Hepatocyte (in vitro differentiated cells): ENCODE measurements around the gene FNDC3B. TPM values are rescaled to one million over a fixed set of nuclear protein-coding genes. Genes with fewer than 3 reads are reported as not detected.
A peak's percentile ranks its signal among the peaks of the same experiment; 100 is the strongest.

Experiments
- DNase-seq: peaks from one replicate; pipeline ENCODE4 v3.0.0-alpha.2; 2016; ENCODE audit warnings: low spot score
- H2AFZ ChIP-seq: fragments of 200-600 bp; sonication (generic); 2 replicates; pipeline ENCODE4 v1.6.0; 2016; ENCODE audit warnings: antibody characterized with exemption, mild to moderate bottlenecking
- H3K27ac ChIP-seq: fragments of 200-600 bp; sonication (generic); 2 replicates; pipeline ENCODE4 v1.5.1; 2016; ENCODE audit warnings: mild to moderate bottlenecking
- H3K27me3 ChIP-seq: fragments of 200-600 bp; sonication (generic); 2 replicates; pipeline ENCODE4 v1.6.1; 2016
- H3K36me3 ChIP-seq: fragments of 200-600 bp; sonication (generic); replicated peaks from 2 replicates; pipeline ENCODE4 v1.5.1; 2016; ENCODE audit warnings: low read depth; ENCODE audit not compliant: insufficient read depth
- H3K4me1 ChIP-seq: fragments of 200-600 bp; sonication (generic); 2 replicates; pipeline ENCODE4 v1.5.1; 2016; ENCODE audit warnings: mild to moderate bottlenecking, moderate library complexity; ENCODE audit not compliant: insufficient read depth
- H3K4me2 ChIP-seq: fragments of 200-600 bp; sonication (generic); 2 replicates; pipeline ENCODE4 v1.6.0; 2016
- H3K4me3 ChIP-seq: fragments of 200-600 bp; sonication (generic); 2 replicates; pipeline ENCODE4 v1.5.1; 2016; ENCODE audit warnings: mild to moderate bottlenecking
- H3K79me2 ChIP-seq: fragments of 200-600 bp; sonication (generic); 2 replicates; pipeline ENCODE4 v1.6.0; 2017; ENCODE audit warnings: mild to moderate bottlenecking
- H3K9me2 ChIP-seq: fragments of 200-600 bp; sonication (generic); replicated peaks from 2 replicates; pipeline ENCODE4 v1.6.0; 2017; ENCODE audit warnings: mild to moderate bottlenecking; ENCODE audit not compliant: insufficient read depth
- H3K9me3 ChIP-seq: fragments of 200-600 bp; sonication (generic); 2 replicates; pipeline ENCODE4 v1.5.1; 2016; ENCODE audit warnings: low read depth, mild to moderate bottlenecking
- H4K20me1 ChIP-seq: fragments of 200-600 bp; sonication (generic); 2 replicates; pipeline ENCODE4 v1.6.0; 2016; ENCODE audit warnings: mild to moderate bottlenecking; ENCODE audit not compliant: insufficient read depth, poor library complexity, severe bottlenecking
- EZH2 ChIP-seq: fragments of 200-600 bp; sonication (generic); IDR thresholded peaks from 2 replicates; pipeline ENCODE4 v1.6.1; 2016; ENCODE audit warnings: antibody characterized with exemption, mild to moderate bottlenecking, borderline replicate concordance
- EZH2phosphoT487 ChIP-seq: fragments of 200-600 bp; sonication (generic); IDR thresholded peaks from one replicate; pipeline ENCODE4 v1.6.1; 2018; ENCODE audit warnings: antibody characterized with exemption, mild to moderate bottlenecking, low read depth, moderate library complexity; ENCODE audit not compliant: unreplicated experiment, severe bottlenecking
- WGBS: methylation state at CpG from one replicate; pipeline ENCODE4 v1.1.6; 2016; ENCODE audit warnings: low lambda C conversion rate; ENCODE audit errors: missing lambda C conversion rate; 5-methylcytosine and 5-hydroxymethylcytosine counted together
- polyA plus RNA-seq: library from polyadenylated mRNA; unstranded; fragments of >200 nt; fragmentation: Nextera tagmentation; extraction: Ambion mirVana; gene quantifications from 2 replicates; pipeline ENCODE4 v1.2.1, GENCODE V29; 2016
- total RNA-seq: library from RNA; depleted of rRNA; stranded (reverse); fragments of >200 nt; gene quantifications from 2 replicates; pipeline ENCODE4 v1.2.3, GENCODE V29; 2014
- TF ChIP-seq, protein P1 (sequence below): fragments of 200-600 bp; sonication (generic); IDR thresholded peaks from 2 replicates; pipeline ENCODE4 v1.5.1; 2016; ENCODE audit warnings: antibody characterized with exemption, mild to moderate bottlenecking; ENCODE audit not compliant: poor library complexity

FNDC3B gene
- total and polyA plus RNA-seq, 2 experiments from 2014 or later = 61.2 to 113 TPM

DNA sequence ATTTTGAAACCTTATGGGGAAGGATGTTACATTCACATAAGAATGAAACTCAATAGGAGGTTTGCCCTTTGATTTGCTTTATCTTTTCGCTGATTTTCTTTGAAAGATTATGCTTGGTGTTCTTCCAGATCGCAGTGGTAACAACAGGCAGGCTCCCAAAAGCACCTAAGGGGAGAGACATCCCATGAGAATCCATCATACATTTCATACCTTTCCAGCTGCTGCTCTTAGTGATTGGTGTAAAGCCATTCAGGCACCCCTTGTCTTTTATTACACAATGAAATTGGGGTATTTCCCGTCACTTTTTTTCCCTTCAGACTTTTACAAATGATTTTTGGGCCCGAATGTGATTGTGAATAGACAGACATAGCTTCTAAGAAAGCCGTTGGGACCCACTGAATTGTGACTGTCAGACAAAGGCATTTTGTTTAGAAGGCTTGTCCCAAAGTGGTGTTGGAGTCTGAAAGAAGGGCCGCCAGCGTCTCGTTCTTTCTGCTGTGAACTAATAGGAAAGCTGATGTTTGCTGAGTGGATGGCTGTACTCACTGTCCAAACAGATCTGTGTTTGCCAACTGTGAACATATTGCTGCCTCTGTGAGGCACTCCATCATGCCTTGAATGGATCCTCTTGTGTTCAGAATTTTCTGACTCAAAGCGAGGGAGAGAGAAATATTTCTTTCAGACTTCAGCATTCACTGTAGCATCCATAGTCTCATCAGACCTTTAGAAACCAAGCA, 164.3 kb downstream of the FNDC3B start:
- Histone ChIP-seq H3K9me3 (no peaks in the 10 kb centered on the region), H3K4me2 (peak overlapping the region; percentile 67), H3K27me3 (no peaks in the 10 kb centered on the region), H3K4me1 (peaks cover 48% of the 10 kb centered on the region), H4K20me1 (no peaks in the 10 kb centered on the region), H3K27ac (peak overlapping the region; percentile 85), H3K4me3 (no peak overlapping the region), H3K36me3 (no peaks in the 10 kb centered on the region), H3K79me2 (peaks cover 86% of the 10 kb centered on the region), H2AFZ (no peak overlapping the region), H3K9me2 (no peaks in the 10 kb centered on the region)
- TF ChIP-seq EZH2phosphoT487 = no peak
- TF ChIP-seq, protein P1, sequence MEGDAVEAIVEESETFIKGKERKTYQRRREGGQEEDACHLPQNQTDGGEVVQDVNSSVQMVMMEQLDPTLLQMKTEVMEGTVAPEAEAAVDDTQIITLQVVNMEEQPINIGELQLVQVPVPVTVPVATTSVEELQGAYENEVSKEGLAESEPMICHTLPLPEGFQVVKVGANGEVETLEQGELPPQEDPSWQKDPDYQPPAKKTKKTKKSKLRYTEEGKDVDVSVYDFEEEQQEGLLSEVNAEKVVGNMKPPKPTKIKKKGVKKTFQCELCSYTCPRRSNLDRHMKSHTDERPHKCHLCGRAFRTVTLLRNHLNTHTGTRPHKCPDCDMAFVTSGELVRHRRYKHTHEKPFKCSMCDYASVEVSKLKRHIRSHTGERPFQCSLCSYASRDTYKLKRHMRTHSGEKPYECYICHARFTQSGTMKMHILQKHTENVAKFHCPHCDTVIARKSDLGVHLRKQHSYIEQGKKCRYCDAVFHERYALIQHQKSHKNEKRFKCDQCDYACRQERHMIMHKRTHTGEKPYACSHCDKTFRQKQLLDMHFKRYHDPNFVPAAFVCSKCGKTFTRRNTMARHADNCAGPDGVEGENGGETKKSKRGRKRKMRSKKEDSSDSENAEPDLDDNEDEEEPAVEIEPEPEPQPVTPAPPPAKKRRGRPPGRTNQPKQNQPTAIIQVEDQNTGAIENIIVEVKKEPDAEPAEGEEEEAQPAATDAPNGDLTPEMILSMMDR = no peak
- TF ChIP-seq EZH2 = no peak
- peak; percentile 55 for DNase-seq
- 51% methylated on average over 9 of the region's 9 CpGs for WGBS

DNA sequence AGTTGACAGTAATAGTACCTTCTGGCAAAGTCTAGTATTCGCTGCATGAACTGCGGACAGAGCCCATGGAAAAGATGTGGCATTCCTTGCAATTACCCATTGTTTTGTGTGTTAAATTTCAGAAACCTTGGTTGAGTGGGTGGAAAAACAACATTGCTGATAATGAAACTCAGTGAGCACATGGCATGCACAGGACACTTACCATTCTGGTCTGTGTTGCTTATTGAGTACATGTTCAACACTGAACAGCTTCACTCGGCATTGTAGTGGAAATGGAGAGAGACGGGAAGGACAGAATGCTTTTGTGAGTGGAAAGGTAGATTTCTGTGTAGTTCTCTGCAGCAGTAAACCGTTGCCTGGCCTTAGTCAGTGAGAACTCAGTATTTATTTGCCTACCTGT, 165.3 kb downstream of the FNDC3B start:
- Histone ChIP-seq H2AFZ (no peak overlapping the region), H3K4me2 (peak overlapping the region; percentile 67), H3K9me3 (no peaks in the 10 kb centered on the region), H3K4me1 (peaks cover 48% of the 10 kb centered on the region), H4K20me1 (no peaks in the 10 kb centered on the region), H3K36me3 (no peaks in the 10 kb centered on the region), H3K27ac (peak overlapping the region; percentile 85), H3K9me2 (no peaks in the 10 kb centered on the region), H3K27me3 (no peaks in the 10 kb centered on the region), H3K4me3 (no peak overlapping the region), H3K79me2 (peaks cover 89% of the 10 kb centered on the region)
- no peak for DNase-seq
- TF ChIP-seq EZH2phosphoT487 (no peak), EZH2 (no peak)
- TF ChIP-seq, protein P1 = no peak
- 79% methylated on average over 5 of the region's 5 CpGs for WGBS

DNA sequence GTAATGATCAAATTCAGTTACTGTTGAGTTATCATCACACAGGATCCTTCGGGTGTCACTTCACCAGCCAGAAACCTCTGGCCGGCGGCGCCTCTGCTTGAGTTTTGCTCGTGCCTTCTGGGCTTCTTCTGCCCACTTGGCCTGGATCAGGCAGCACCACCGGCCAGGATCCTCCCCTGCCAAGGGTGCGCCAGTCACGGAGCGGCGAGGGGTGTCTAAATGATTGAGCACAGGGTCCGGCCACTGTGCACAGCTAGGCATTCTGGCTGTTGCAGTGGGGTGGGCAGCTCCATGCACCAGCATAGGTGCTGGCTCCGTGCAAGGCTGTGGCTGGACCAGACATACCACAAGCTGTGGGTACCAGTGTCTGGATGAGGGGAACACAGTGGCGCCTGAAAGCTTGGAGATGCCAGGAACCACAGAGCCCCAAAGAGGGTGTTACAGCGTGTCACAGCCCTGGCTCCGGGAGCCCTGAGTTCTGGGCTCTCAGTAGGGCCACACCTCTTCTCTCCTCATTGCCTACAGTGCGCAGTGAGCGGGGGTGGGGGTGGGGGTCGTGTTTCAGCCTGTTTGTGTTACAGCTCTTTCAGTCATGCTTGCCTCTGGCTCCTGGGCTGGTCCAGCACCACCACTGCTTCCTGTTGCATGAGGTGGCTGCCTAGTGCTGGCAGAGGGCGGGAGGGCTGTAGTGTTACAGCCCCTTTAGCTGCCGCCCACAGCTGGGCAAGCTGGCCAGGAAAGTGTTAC, 169.4 kb downstream of the FNDC3B start:
- 83% methylated on average over 20 of the region's 20 CpGs for WGBS
- Histone ChIP-seq H2AFZ (no peak overlapping the region), H3K4me2 (no peak overlapping the region)

More for the DNA sequence above, 169.4 kb downstream of the FNDC3B start:
- TF ChIP-seq EZH2 = no peak
- no peak for TF ChIP-seq EZH2phosphoT487
- TF ChIP-seq, protein P1 = no peak
- DNase-seq = peak; percentile 4
- no peaks in the 10 kb centered on the region for H3K27me3 ChIP-seq
- H3K9me2 ChIP-seq = no peaks in the 10 kb centered on the region
- H3K9me3 ChIP-seq = no peaks in the 10 kb centered on the region
- no peak overlapping the region for H3K27ac ChIP-seq
- H3K4me3 ChIP-seq = no peak overlapping the region
- peaks cover 94% of the 10 kb centered on the region for H3K79me2 ChIP-seq
- no peaks in the 10 kb centered on the region for H3K36me3 ChIP-seq
- peaks cover 3% of the 10 kb centered on the region for H4K20me1 ChIP-seq
- peaks cover 20% of the 10 kb centered on the region for H3K4me1 ChIP-seq
